HG02840 (cell line): ENCODE data around the gene ZSCAN1.

Experiments
- ATAC-seq: cut with Tn5 transposase; IDR thresholded peaks from one replicate; pipeline ENCODE4 v1.9.1; 2021; ENCODE audit warnings: mild to moderate bottlenecking, moderate library complexity, moderate number of reproducible peaks; ENCODE audit not compliant: unreplicated experiment, low FRiP score

Gene ZSCAN1

GRCh38 chr19:58038688-58039204 lies 4.9 kb downstream of the ZSCAN1 start:
- no peak for ATAC-seq

- ATAC-seq, result no peak
Observed at GRCh38 chr19:58040751-58041525, 7.1 kb downstream of the ZSCAN1 start.

DNA sequence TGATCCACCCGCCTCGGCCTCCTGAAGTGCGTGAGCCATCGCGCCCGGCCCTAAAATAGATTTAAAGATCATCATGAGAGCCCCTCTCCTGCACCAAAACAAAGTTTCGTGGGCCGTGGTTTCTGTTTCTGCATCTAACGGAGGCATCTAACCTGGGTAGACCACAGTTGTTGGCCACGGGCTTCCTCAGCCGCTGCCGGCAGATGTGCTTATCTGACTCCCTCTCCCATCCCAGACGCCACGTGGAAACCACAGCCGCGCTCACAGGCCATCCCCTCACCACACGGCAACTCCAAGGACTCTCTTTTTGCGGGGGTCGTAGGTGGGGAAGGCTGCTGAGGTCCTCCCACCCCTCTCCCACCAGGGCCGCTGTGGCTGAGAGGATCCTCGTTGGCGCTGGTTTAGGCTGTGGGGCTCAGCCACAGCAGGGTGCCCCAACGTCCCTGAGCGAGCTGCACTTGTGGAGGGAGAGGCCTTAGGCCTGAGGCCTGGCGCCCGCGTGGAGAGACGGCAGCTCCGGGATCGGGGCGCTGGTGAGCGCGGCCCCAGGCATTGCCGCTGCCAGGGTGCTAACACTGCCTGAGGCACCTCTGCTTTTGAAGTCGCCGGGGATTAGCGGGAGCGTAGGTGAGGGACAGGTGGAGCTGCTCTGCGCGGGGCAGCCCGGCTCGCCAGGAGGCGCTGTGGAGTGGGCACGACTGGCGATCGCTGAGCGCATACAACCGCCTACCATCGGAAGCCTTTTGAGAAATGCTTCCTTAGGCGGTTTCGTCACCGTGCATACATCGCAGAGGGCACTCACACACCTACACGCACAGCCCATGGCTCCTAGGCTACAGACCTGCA lies 8.9 kb downstream of the ZSCAN1 start:
- no peak for ATAC-seq

- ATAC-seq, result no peak
Observed at GRCh38 chr19:58044391-58044790, 10.6 kb downstream of the ZSCAN1 start.

GRCh38 chr19:58044886-58045285 lies 11.1 kb downstream of the ZSCAN1 start:
- no peak for ATAC-seq

GRCh38 chr19:58045411-58046050 lies 11.7 kb downstream of the ZSCAN1 start:
- no peak for ATAC-seq

GRCh38 chr19:58046856-58047255 lies 13.0 kb downstream of the ZSCAN1 start:
- ATAC-seq, result no peak

GRCh38 chr19:58047672-58048071 lies 13.8 kb downstream of the ZSCAN1 start:
- ATAC-seq, result no peak

DNA sequence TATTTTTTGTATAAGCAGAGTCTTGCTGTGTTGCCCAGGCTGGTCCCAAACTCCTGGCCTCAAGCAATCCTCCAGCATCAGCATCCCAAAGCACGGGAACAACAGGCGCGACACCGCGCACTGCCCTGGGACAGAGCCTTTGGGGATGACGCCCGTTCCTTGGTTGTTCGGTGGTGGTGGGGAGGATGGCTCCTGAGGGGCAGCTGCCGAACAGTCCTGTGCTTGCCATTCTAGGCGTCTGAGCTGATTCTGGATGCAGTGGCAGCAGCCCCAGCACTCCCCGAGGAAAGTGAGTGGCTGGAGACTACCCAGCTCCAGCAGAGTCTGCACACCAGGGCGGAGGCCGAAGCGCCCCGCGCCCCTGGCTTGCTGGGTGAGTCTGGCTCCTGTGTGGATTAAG lies 18.4 kb downstream of the ZSCAN1 start:
- ATAC-seq, result no peak

- no peak for ATAC-seq
Observed at GRCh38 chr19:58053480-58054156, 19.8 kb downstream of the ZSCAN1 start.

GRCh38 chr19:58054901-58055874 lies 21.4 kb downstream of the ZSCAN1 start:
- ATAC-seq, result no peak

- no peak for ATAC-seq
Observed at GRCh38 chr19:58056261-58056660, 22.4 kb downstream of the ZSCAN1 start.

GRCh38 chr19:58056861-58057260 lies 23.0 kb downstream of the ZSCAN1 start:
- ATAC-seq, result no peak

- ATAC-seq, result no peak
Observed at GRCh38 chr19:58058467-58058866, 24.6 kb downstream of the ZSCAN1 start.

DNA sequence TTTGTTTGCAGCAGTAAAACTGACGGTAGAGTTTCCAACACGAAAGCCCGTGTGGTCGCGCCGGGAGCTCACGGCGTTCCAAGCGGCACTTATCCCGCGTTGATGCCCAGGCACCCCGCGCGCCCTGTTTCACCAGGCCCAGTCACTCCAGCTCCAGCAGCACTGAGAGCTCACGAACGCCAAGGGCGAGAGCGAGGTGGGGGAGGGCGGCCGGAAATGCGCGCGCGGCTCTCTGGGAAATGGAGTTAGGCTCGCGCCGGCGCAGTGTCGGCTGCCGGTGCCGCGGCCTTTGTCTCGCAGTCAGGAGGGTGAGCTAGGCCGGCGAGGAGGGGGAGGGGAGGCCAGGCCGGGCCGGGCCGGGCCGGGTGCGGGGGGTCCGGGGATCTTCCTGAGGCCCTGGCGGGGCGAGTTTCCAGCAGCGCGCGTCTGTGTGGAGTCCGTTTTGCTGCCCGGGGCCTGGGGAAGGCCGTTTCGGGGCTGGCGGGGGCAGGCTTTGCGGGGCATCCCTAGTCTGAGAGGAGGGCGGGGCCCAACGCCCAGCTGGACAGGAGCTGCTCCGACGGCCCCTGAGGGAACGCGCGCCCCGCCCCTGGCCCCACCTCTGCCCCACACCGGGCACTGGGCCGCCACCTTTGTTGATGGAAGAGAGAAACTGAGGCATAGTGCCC lies 25.3 kb downstream of the ZSCAN1 start, which contains the start of gene ZNF135:
ZNF135 (plus strand) TSS at position 280 of the 668 bp plus-strand sequence. CDS start 721 bp downstream, outside the sequence.
- no peak for ATAC-seq

GRCh38 chr19:58059671-58060078 lies 25.9 kb downstream of the ZSCAN1 start:
- no peak for ATAC-seq

DNA sequence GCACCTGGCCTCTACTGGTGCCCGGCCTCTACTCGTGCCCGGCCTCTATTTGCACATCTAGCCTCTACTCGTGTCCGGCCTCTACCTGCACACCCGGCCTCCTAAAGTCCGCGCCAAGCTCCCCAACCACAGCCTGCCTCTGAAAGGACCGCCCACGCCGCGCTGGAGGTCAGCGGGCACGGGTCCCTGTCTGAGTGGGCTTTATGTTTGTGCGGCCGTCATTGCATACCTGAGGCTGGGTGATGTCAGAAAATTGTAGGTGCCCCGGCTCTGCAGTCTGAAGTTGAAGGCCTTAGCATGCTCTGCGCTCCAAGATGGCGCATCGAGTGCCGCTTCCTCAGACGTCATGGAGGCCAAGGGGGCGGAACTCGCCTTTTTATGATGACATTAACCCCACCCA lies 26.4 kb downstream of the ZSCAN1 start:
- no peak for ATAC-seq

DNA sequence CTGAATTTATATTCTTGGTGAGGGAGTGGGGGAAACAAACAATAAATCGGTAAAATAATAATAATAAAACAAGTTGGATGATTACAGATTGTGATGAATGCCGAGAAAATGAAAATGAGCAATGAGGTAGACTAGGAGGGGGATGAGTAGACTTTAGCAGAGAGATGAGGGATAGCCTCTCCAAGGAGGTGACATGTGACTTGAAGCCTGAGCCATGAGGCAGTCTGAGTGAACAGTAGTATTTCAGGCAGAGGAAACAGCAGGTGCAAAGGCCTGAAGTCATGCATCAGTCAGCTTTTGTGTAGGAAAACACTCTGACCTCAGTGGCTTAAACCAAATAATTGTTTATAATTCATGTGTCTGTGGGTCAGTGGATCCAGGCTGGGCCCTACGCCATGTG lies 29.9 kb downstream of the ZSCAN1 start:
- ATAC-seq, result no peak
